ENCODE results near the gene ANKRD10. TPM values are rescaled to one million over a fixed set of nuclear protein-coding genes. Genes with fewer than 3 reads are reported as not detected.
A peak's percentile ranks its signal among the peaks of the same experiment; 100 is the strongest.

ANKRD10 gene
- total and polyA plus RNA-seq, 2 experiments from 2014 or later = 250 to 277 TPM

DNA sequence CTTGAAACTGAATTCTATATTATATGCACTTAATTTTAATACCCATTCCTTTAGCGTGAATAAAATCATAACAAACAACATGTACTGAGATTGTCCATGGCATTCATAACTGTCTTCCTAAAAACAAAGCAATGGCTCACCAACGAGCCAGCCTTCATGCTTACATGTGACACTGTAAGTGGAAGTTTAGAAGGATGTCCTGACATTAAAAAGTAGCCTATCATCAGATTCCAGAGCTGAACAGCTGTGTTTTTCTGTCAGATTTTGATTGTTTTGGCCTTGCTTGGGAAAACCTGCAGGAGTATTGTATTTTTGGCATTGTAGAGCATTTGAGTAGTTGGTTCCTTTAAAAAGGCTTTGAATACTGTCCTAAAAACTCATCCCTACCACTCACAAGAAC is 21.3 kb downstream of the ANKRD10 start:
- DNase-seq (ENCODE audit: low spot score) = no peak
- H3K9me3 Mint-ChIP-seq = no peaks in the 10 kb centered on the region
- no peak for TF ChIP-seq EZH2 (IDR thresholded peaks at IDR 0.05; ENCODE audit: low read depth, unreplicated experiment)
- TF ChIP-seq, protein P1, sequence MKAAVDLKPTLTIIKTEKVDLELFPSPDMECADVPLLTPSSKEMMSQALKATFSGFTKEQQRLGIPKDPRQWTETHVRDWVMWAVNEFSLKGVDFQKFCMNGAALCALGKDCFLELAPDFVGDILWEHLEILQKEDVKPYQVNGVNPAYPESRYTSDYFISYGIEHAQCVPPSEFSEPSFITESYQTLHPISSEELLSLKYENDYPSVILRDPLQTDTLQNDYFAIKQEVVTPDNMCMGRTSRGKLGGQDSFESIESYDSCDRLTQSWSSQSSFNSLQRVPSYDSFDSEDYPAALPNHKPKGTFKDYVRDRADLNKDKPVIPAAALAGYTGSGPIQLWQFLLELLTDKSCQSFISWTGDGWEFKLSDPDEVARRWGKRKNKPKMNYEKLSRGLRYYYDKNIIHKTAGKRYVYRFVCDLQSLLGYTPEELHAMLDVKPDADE (IDR thresholded peaks at IDR 0.05) = no peak
- TF ChIP-seq, protein P2, sequence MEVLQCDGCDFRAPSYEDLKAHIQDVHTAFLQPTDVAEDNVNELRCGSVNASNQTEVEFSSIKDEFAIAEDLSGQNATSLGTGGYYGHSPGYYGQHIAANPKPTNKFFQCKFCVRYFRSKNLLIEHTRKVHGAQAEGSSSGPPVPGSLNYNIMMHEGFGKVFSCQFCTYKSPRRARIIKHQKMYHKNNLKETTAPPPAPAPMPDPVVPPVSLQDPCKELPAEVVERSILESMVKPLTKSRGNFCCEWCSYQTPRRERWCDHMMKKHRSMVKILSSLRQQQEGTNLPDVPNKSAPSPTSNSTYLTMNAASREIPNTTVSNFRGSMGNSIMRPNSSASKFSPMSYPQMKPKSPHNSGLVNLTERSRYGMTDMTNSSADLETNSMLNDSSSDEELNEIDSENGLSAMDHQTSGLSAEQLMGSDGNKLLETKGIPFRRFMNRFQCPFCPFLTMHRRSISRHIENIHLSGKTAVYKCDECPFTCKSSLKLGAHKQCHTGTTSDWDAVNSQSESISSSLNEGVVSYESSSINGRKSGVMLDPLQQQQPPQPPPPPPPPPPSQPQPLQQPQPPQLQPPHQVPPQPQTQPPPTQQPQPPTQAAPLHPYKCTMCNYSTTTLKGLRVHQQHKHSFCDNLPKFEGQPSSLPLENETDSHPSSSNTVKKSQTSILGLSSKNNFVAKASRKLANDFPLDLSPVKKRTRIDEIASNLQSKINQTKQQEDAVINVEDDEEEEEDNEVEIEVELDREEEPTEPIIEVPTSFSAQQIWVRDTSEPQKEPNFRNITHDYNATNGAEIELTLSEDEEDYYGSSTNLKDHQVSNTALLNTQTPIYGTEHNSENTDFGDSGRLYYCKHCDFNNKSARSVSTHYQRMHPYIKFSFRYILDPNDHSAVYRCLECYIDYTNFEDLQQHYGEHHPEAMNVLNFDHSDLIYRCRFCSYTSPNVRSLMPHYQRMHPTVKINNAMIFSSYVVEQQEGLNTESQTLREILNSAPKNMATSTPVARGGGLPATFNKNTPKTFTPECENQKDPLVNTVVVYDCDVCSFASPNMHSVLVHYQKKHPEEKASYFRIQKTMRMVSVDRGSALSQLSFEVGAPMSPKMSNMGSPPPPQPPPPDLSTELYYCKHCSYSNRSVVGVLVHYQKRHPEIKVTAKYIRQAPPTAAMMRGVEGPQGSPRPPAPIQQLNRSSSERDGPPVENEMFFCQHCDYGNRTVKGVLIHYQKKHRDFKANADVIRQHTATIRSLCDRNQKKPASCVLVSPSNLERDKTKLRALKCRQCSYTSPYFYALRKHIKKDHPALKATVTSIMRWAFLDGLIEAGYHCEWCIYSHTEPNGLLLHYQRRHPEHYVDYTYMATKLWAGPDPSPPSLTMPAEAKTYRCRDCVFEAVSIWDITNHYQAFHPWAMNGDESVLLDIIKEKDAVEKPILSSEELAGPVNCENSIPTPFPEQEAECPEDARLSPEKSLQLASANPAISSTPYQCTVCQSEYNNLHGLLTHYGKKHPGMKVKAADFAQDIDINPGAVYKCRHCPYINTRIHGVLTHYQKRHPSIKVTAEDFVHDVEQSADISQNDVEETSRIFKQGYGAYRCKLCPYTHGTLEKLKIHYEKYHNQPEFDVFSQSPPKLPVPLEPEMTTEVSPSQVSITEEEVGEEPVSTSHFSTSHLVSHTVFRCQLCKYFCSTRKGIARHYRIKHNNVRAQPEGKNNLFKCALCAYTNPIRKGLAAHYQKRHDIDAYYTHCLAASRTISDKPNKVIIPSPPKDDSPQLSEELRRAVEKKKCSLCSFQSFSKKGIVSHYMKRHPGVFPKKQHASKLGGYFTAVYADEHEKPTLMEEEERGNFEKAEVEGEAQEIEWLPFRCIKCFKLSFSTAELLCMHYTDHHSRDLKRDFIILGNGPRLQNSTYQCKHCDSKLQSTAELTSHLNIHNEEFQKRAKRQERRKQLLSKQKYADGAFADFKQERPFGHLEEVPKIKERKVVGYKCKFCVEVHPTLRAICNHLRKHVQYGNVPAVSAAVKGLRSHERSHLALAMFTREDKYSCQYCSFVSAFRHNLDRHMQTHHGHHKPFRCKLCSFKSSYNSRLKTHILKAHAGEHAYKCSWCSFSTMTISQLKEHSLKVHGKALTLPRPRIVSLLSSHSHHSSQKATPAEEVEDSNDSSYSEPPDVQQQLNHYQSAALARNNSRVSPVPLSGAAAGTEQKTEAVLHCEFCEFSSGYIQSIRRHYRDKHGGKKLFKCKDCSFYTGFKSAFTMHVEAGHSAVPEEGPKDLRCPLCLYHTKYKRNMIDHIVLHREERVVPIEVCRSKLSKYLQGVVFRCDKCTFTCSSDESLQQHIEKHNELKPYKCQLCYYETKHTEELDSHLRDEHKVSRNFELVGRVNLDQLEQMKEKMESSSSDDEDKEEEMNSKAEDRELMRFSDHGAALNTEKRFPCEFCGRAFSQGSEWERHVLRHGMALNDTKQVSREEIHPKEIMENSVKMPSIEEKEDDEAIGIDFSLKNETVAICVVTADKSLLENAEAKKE (CRISPR knock-in tag; IDR thresholded peaks at IDR 0.05) = no peak
- TF ChIP-seq JUNB (IDR thresholded peaks at IDR 0.05; ENCODE audit: unreplicated experiment) = no peak
- no peak for TF ChIP-seq ZNF114 (CRISPR knock-in tag; IDR thresholded peaks at IDR 0.05)
- no peak for TF ChIP-seq ZNF331 (CRISPR knock-in tag; IDR thresholded peaks at IDR 0.05; ENCODE audit: low read depth)
- TF ChIP-seq STAT1 (IDR thresholded peaks at IDR 0.05; ENCODE audit: unreplicated experiment) = no peak
- TF ChIP-seq CREB1 (CRISPR knock-in tag; IDR thresholded peaks at IDR 0.05; ENCODE audit: low read depth) = no peak
- TF ChIP-seq, protein P3, sequence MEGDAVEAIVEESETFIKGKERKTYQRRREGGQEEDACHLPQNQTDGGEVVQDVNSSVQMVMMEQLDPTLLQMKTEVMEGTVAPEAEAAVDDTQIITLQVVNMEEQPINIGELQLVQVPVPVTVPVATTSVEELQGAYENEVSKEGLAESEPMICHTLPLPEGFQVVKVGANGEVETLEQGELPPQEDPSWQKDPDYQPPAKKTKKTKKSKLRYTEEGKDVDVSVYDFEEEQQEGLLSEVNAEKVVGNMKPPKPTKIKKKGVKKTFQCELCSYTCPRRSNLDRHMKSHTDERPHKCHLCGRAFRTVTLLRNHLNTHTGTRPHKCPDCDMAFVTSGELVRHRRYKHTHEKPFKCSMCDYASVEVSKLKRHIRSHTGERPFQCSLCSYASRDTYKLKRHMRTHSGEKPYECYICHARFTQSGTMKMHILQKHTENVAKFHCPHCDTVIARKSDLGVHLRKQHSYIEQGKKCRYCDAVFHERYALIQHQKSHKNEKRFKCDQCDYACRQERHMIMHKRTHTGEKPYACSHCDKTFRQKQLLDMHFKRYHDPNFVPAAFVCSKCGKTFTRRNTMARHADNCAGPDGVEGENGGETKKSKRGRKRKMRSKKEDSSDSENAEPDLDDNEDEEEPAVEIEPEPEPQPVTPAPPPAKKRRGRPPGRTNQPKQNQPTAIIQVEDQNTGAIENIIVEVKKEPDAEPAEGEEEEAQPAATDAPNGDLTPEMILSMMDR (conservative IDR thresholded peaks at IDR 0.05; ENCODE audit: low read depth in 2 of 2) = no peak
- Histone ChIP-seq H2AFZ (no peak overlapping the region), H3K79me2 (replicated peaks; ENCODE audit: insufficient read depth) (peaks cover 27% of the 10 kb centered on the region), H3K4me2 (no peak overlapping the region), H3F3A (replicated peaks; ENCODE audit: low read depth) (peaks cover 8% of the 10 kb centered on the region; the same call in 1 of the 2 replicates), H3K27me3 (ENCODE audit: insufficient read depth) (no peaks in the 10 kb centered on the region), H3K36me3 (ENCODE audit: insufficient read depth) (peaks cover 14% of the 10 kb centered on the region), H3K9me2 (ENCODE audit: insufficient read depth) (no peaks in the 10 kb centered on the region), H3K27ac (ENCODE audit: low read depth) (peak overlapping the region; percentile 71), H4K20me1 (replicated peaks; ENCODE audit: insufficient read depth) (peaks cover 26% of the 10 kb centered on the region), H3K4me3 (no peak overlapping the region), H3K4me1 (ENCODE audit: insufficient read depth) (no peaks in the 10 kb centered on the region)
- no peak overlapping the region for H3K4me3 Mint-ChIP-seq
- peak overlapping the region; percentile 89 for H3K27ac Mint-ChIP-seq
- peaks cover 53% of the 10 kb centered on the region for H3K36me3 Mint-ChIP-seq (ENCODE audit: low read depth)
- H3K4me1 Mint-ChIP-seq = peaks cover 8% of the 10 kb centered on the region; the same call in 2 of the 3 replicates
- H3K27me3 Mint-ChIP-seq (ENCODE audit: insufficient read depth, low read depth, poor library complexity) = no peaks in the 10 kb centered on the region
- ATAC-seq = no peak
